Measurements from ENCODE around the gene SP4.
A peak's percentile ranks its signal among the peaks of the same experiment; 100 is the strongest.
"Not testable (repeated sequence)": the region's sequence is repeated elsewhere in the genome, so short reads cannot be mapped to it uniquely, and the experiment has no call there.

The SP4 gene

DNA sequence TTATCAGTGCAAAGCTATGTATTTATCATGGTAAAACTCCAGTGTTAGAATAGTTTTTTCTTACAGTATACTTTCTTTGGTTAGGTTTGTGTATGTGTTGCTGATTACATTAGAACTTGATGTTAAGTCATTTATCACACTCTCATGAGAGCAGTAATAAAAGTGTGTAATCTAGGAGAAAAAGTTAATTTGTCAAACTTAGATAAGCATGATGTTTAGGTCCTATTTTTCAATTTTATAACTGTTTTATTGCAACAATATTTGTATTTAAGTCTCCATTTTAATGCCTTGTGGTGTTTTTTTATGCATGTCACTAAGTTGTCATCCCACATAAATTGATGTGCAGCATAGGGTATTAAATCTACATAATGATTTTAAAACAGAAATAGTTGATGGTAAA is 86.2 kb downstream of the SP4 start:
- TF ChIP-seq GATA1 (IDR thresholded peaks at IDR 0.05; ENCODE audit: low read depth, low read length) (no peak), POLR2A (IDR thresholded peaks at IDR 0.05; ENCODE audit: low read length) (no peak)
- DNase-seq = no peak

DNA sequence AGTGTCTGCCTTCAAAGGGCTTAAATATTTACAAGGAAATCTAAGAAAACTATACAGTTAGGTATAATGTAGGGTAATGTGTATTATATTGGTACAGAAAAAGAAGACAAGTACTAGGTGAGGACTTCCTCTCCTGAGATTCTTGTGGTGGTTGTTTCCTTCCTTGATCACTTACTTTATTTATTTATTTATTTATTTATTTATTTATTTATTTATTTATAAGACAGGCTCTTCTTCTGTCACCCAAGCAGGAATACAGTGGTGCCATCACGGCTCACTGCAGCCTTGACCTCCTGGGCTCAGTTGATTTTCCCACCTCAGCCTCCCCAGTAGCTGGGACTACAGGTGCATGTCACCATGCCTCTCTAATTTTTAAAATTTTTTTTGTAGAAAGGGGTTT is 96.8 kb downstream of the SP4 start:
- TF ChIP-seq GATA1 (IDR thresholded peaks at IDR 0.05; ENCODE audit: low read depth, low read length) (no peak), POLR2A (IDR thresholded peaks at IDR 0.05; ENCODE audit: low read length) (no peak)
- DNase-seq = no peak

DNA sequence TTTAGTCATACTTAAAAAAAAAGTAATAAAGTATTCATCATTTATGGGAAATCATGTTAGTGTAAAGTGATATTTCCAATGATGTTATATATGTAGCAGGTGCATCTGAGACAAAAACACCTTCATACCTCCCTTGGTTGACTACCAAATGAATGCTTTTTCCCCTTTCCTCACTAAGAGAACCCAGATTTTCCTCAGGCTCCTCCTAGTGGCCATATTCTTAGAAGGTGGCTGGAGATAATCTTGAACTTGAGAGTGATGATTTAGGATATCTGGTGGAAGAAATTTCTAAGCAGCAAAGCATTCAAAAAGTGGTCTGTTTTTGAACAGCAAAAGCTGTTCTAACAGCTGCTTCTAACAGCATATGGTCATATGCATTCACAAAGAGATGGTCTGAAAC is 98.1 kb downstream of the SP4 start:
- TF ChIP-seq GATA1 (IDR thresholded peaks at IDR 0.05; ENCODE audit: low read depth, low read length) (no peak), POLR2A (IDR thresholded peaks at IDR 0.05; ENCODE audit: low read length) (no peak)

DNA sequence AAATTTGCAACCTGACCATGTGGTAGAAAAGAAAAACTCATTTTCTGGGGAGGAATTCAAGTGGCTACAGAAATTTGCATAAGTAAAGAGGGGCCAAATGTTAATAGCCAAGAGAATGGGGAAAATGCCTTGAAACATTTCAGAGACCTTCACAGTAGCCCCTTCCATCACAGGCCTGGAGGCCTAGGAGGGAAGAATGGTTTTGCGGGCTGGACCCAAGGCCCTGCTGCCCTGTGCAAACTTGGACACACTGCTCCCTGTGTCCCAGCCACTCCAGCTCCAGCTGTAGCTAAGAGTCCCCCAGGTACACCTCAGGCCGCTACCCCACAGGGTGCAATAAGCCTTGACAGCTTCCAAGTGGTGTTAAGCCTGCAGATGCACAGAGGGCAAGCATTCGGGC is 98.6 kb downstream of the SP4 start:
- TF ChIP-seq POLR2A (IDR thresholded peaks at IDR 0.05; ENCODE audit: low read length) (no peak), GATA1 (IDR thresholded peaks at IDR 0.05; ENCODE audit: low read depth, low read length) (no peak)
- no peak for DNase-seq

More for the DNA sequence above, 98.1 kb downstream of the SP4 start:
- DNase-seq = peak; percentile 17 to 31

DNA sequence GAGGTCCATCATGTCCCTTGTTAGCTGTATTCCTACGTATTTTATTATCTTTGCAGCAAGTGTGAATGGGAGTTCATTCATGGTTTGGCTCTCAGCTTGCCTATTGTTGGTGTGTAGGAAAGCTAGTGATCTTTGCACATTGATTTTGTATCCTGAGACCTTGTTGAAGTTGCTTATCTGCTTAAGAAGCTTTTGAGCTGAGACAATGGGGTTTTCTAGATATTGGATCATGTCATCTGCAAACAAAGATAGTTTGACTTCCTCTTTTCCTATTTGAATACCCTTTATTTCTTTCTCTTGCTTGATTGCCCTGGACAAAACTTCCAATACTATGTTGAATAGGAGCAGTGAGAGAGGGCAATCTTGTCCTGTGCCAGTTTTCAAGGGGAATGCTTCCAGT is 104.6 kb downstream of the SP4 start:
- peak in 1 of 2 experiments; percentile 25 for DNase-seq

DNA sequence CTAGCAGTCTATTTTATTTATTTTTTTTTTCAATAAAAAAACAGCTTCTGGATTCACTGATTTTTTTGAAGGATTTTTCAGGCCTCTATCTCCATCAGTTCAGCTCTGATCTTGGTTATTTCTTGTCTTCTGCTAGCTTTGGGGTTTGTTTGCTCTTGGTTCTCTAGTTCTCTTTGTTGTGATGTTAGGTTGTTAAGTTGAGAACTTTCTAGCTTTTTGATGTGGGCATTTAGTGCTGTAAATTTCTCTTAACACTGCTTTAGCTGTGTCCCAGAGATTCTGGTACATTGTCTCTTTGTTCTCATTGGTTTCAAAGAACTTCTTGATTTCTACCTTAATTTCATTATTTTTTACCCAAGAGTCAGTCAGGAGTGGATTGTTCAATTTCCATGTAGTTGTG is 105.8 kb downstream of the SP4 start:
- not testable (repeated sequence) for DNase-seq

DNA sequence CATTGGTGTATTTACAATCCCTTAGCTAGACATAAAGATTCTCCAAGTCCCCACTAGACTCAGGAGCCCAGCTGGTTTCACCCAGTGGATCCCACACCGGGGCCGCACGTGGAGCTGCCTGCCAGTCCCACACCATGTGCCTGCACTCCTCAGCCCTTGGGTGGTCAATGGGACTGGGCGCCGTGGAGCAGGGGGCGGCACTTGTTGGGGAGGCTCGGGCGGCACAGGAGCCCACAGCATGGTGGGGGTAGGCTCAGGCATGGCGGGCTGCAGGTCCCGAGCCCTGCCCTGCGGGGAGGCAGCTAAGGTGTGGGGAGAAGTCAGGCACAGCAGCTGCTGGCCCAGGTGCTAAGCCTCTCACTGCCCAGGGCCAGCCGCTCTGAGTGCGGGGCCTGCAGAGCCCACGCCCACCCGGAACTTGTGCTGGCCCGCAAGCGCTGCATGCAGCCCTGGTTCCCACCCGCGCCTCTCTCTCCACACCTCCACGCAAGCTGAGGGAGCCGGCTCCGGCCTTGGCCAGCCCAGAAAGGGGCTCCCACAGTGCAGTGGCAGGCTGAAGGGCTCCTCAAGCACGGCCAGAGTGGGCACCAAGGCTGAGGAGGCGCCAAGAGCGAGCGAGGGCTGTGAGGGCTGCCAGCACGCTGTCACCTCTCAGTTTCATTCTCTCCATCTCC is 108.7 kb downstream of the SP4 start:
- not testable (repeated sequence) for DNase-seq

DNA sequence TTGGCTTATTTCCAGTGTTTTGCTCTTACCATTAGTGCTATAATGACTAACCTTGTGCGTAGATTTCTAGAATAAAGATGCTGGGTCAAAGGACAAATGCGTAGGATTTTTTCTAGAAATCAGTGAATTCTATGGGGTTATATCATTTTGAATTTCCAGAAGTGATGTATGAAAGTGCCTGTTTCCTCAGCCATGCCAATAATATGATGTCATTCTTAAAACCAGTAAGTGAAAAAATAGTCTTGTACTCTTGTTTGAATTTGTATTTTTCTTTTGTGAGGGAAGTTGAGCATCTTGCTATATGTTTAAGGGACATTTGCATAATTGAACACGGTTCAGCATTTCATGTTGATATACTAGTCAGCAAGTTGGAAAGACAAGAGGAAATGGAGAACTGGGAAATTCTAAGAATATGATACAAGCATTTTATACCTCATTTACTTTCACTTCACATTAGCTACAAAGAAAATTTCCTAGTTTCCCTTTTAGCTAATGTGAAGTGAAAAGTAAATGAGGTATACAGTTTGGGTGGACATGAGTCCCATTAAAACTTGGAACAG is 111.1 kb downstream of the SP4 start:
- DNase-seq = no peak
- TF ChIP-seq POLR2A (IDR thresholded peaks at IDR 0.05; ENCODE audit: low read length) = no peak
- no peak for TF ChIP-seq GATA1 (IDR thresholded peaks at IDR 0.05; ENCODE audit: low read depth, low read length)

DNA sequence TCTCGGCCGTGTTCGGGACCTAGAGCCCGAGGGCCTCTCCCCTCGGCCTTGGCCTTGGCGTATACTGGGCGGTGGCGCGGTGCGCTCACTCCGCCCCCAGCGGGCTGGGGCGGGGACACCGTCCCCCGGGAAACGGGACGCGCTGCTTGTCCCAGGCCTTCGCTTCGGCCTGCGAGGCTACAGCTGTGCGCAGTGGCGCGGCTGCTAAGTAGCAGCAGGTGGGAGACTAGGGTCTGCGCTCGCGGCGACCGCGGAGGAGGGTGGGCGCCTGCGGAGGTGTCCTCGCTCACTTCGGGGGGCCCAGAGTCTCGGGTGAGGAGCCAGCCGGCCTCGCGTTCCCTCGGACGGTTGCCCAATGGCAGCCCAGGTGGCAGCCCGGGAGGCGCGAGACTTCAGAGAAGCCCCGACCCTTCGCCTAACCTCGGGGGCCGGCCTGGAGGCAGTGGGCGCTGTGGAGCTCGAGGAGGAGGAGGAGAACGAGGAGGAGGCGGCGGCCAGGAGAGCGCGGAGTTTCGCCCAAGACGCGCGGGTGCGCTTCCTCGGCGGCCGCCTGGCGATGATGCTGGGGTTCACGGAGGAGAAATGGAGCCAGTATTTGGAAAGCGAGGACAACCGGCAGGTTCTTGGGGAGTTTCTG is 115.1 kb downstream of the SP4 start, which contains the start of gene DNAH11:
DNAH11 (plus strand) TSS at position 149 of the 637 bp plus-strand sequence; CDS start at position 356, 207 bp downstream.
- TF ChIP-seq GATA1 (IDR thresholded peaks at IDR 0.05; ENCODE audit: low read depth, low read length) = no peak
- no peak for TF ChIP-seq POLR2A (IDR thresholded peaks at IDR 0.05; ENCODE audit: low read length)
- peak; percentile 65 to 72 for DNase-seq

DNA sequence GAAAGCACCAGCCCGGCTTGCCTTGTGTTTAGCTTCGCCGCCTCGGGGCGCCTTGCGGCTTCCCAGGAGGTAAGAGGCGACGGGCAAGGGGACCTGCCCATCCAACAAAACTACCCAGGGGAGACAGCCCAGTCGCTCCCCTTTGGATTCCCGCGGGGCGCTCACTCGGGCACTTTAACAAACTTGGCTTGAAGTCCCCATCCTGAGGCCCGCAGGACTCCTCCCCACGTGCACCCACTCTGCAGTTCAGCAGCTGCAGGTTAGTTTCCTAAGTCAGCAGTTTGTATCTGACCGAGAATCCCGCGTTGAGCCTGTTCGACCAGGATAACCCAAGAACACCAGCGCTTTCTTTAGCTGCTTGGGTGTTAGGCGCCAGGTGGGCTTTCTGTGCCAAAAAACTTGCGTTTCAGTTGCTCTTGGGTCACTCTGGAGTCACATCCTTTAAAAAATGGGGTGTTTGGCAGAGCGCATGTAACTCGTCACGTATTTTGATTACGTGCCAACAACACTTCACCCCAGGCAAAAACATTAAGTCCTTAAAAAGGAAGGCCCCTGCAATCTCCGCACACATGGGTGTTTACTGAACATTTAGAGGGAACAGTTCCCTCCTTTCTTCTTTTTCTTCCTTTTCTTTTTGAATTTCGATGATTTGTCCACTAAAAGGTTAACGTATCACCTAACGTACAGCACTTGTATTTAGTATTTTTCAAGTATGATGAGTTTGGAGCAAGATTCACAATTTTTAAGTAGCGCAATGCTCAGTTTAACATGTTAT is 115.8 kb downstream of the SP4 start:
- TF ChIP-seq GATA1 (IDR thresholded peaks at IDR 0.05; ENCODE audit: low read depth, low read length) (no peak), POLR2A (IDR thresholded peaks at IDR 0.05; ENCODE audit: low read length) (no peak)
- peak; percentile 15 to 18 for DNase-seq

DNA sequence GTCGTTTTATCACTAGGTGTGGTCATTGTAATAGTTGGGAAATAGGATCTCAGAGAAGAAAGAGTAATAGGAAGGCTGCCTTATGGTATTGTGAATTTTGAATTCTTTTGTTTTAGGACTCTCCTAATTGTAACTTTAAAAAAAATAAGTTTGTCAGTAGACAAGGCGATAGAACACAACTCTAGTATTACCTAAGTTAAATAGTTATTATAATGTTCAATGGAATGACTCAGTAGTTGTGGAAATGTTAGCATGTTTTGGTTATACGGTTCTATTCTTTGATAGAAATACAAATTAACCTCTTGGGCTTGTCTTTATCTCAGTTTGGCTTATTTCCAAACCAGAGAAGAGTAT is 116.4 kb downstream of the SP4 start:
- TF ChIP-seq GATA1 (IDR thresholded peaks at IDR 0.05; ENCODE audit: low read depth, low read length) = no peak
- TF ChIP-seq POLR2A (IDR thresholded peaks at IDR 0.05; ENCODE audit: low read length) = no peak
- DNase-seq = no peak

DNA sequence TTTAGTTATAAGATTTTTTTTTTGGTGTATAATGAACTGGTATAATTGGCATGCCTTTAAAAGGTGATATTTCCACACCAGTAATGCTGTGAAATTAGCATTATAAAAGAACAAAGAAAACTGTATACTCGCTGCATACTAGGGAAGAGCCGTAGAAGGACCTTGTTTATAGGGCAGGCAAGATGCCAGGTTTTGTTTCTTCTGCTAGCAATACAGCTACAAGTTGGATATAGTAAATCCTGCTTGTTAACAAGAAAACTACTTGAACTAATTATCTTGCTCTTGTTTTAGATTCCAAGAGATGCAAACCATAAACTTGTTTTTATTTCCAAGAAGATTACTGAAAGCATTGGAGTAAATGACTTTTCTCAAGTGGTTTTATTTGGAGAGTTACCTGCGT is 116.8 kb downstream of the SP4 start:
- TF ChIP-seq GATA1 (IDR thresholded peaks at IDR 0.05; ENCODE audit: low read depth, low read length) (no peak), POLR2A (IDR thresholded peaks at IDR 0.05; ENCODE audit: low read length) (no peak)
- DNase-seq = no peak

DNA sequence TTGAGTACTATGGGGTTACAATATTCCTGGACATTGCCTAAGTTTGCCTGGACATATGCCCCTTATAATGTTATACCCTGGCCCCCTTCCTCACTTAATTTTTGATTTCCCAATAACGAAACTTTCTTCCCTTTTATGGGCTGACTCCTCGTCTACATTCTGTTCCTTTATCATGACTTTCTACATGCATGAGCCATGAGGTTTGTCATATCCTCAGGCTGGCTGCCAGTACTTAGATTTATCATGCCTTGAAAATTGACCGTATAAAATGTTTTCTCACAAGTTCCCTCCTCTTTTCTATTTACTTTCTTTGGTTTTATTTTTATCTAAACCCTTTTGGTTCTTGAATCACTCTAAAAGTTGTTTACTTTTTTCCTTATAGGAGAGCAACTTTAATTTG is 119.6 kb downstream of the SP4 start:
- TF ChIP-seq GATA1 (IDR thresholded peaks at IDR 0.05; ENCODE audit: low read depth, low read length) = no peak
- no peak for TF ChIP-seq POLR2A (IDR thresholded peaks at IDR 0.05; ENCODE audit: low read length)
- no peak for DNase-seq

DNA sequence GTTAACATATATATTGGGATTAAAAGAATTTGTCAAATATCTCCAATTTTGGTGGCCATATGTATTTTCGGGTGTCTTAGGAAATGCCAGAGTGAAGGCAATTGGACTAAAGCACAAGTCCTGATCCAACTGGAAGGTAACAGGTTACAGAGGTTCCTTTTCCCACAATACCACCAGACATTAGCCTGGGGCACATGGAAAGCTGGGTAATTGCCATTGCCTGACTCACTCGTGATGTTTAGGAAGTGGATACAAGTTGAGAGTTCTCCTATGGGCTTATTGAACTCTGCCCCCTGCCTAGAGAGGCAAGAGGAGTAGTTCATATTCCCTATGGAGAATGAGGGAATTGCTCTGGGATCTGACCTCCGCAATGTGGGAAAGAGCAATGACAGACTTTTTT is 120.6 kb downstream of the SP4 start:
- TF ChIP-seq GATA1 (IDR thresholded peaks at IDR 0.05; ENCODE audit: low read depth, low read length) (no peak), POLR2A (IDR thresholded peaks at IDR 0.05; ENCODE audit: low read length) (no peak)
- DNase-seq = no peak

DNA sequence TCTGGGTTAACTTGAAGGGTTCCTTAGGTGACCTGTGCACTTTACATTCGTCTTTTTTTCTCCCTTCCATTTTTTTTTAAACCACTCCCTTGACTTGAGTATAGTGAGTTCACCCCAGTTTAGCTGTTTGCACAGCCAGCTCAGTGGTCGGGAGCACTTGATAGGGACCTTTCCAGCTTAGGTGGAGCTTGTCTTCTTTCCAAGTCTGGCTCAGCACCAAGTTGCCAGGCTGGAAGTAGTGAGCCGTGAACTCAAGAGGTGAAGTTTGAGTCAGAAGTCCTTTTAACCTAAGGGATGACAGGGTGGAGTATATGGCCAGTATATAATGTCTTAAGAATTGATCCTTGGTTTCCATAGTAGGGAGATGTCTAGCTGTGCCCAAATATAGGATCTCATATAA is 122.2 kb downstream of the SP4 start:
- TF ChIP-seq GATA1 (IDR thresholded peaks at IDR 0.05; ENCODE audit: low read depth, low read length) = no peak
- no peak for TF ChIP-seq POLR2A (IDR thresholded peaks at IDR 0.05; ENCODE audit: low read length)

More for the DNA sequence above, 122.2 kb downstream of the SP4 start:
- no peak for DNase-seq
